Measurements from ENCODE around the gene GCNT1.

GRCh38 chr9:76516871-76517270, 57.9 kb downstream of the GCNT1 start:
- no peak for TF ChIP-seq FOXJ3 (CRISPR knock-in tag; IDR thresholded peaks at IDR 0.05)
- TF ChIP-seq CTCF (IDR thresholded peaks at IDR 0.05): no peak
- no peak for TF ChIP-seq POLR2AphosphoS5 (IDR thresholded peaks at IDR 0.05; ENCODE audit: low read depth, low read length)
- TF ChIP-seq PBX3 (IDR thresholded peaks at IDR 0.05): no peak
- TF ChIP-seq EP300 (IDR thresholded peaks at IDR 0.05; ENCODE audit: borderline replicate concordance in 1 of 2, low read depth in 1 of 2, low read length in 1 of 2): no peak
- TF ChIP-seq MEF2A (IDR thresholded peaks at IDR 0.05; ENCODE audit: borderline replicate concordance, low read depth): no peak

All from SK-N-SH (cell line).